T-helper 1 cell treated with Interleukin-12 subunit alpha and Interleukin-12 subunit beta and Interleukin-4 antibody, amounts not matched to agents 30 μg/mL and 1 μg/mL, for 36 hours (primary cell): ENCODE measurements around the gene TOX2.
A peak's percentile ranks its signal among the peaks of the same experiment; 100 is the strongest.

Source experiments
- H3K27ac Mint-ChIP-seq: one replicate; pipeline ENCODE4 v1.8.0; 2021; ENCODE audit warnings: mild to moderate bottlenecking, mixed read lengths
- H3K27me3 Mint-ChIP-seq: one replicate; pipeline ENCODE4 v1.8.0; 2021; ENCODE audit warnings: low read depth, mixed read lengths
- H3K36me3 Mint-ChIP-seq: one replicate; pipeline ENCODE4 v1.8.0; 2021; ENCODE audit warnings: low read depth, mixed read lengths
- H3K4me1 Mint-ChIP-seq: one replicate; pipeline ENCODE4 v1.8.0; 2021; ENCODE audit warnings: low read depth, mixed read lengths
- H3K4me3 Mint-ChIP-seq: one replicate; pipeline ENCODE4 v1.8.0; 2021; ENCODE audit warnings: mild to moderate bottlenecking, moderate library complexity, mixed read lengths
- H3K9me3 Mint-ChIP-seq: one replicate; pipeline ENCODE4 v1.8.0; 2021; ENCODE audit warnings: mixed read lengths

The TOX2 gene

GRCh38 chr20:43968341-43969000, 53.8 kb downstream of the TOX2 start:
- Mint-ChIP-seq H3K4me1 (peaks cover 21% of the 10 kb centered on the region), H3K36me3 (peaks cover 2% of the 10 kb centered on the region), H3K27me3 (peaks cover 14% of the 10 kb centered on the region), H3K9me3 (no peaks in the 10 kb centered on the region), H3K4me3 (no peak overlapping the region), H3K27ac (no peak overlapping the region)

- Mint-ChIP-seq H3K9me3 (no peaks in the 10 kb centered on the region), H3K4me3 (no peak overlapping the region), H3K4me1 (peaks cover 19% of the 10 kb centered on the region), H3K27me3 (peaks cover 17% of the 10 kb centered on the region), H3K36me3 (peaks cover 2% of the 10 kb centered on the region), H3K27ac (no peak overlapping the region)
Observed at GRCh38 chr20:43969028-43969447, 54.4 kb downstream of the TOX2 start.

GRCh38 chr20:43969501-43970182, 55.0 kb downstream of the TOX2 start:
- no peak overlapping the region for H3K27ac Mint-ChIP-seq
- no peaks in the 10 kb centered on the region for H3K9me3 Mint-ChIP-seq
- no peak overlapping the region for H3K4me3 Mint-ChIP-seq
- peaks cover 14% of the 10 kb centered on the region for H3K4me1 Mint-ChIP-seq
- H3K27me3 Mint-ChIP-seq, result peaks cover 17% of the 10 kb centered on the region
- no peaks in the 10 kb centered on the region for H3K36me3 Mint-ChIP-seq

GRCh38 chr20:43971267-43971666, 56.6 kb downstream of the TOX2 start:
- Mint-ChIP-seq H3K36me3 (peaks cover 10% of the 10 kb centered on the region), H3K27me3 (peaks cover 13% of the 10 kb centered on the region), H3K9me3 (no peaks in the 10 kb centered on the region), H3K27ac (no peak overlapping the region), H3K4me3 (no peak overlapping the region), H3K4me1 (peaks cover 15% of the 10 kb centered on the region)

GRCh38 chr20:43972051-43972450, 57.4 kb downstream of the TOX2 start:
- no peak overlapping the region for H3K4me3 Mint-ChIP-seq
- H3K27me3 Mint-ChIP-seq, result peaks cover 13% of the 10 kb centered on the region
- H3K27ac Mint-ChIP-seq, result no peak overlapping the region
- H3K4me1 Mint-ChIP-seq, result peaks cover 15% of the 10 kb centered on the region
- H3K9me3 Mint-ChIP-seq, result no peaks in the 10 kb centered on the region
- peaks cover 11% of the 10 kb centered on the region for H3K36me3 Mint-ChIP-seq

- peaks cover 11% of the 10 kb centered on the region for H3K36me3 Mint-ChIP-seq
- no peaks in the 10 kb centered on the region for H3K9me3 Mint-ChIP-seq
- H3K27me3 Mint-ChIP-seq, result peaks cover 13% of the 10 kb centered on the region
- no peak overlapping the region for H3K4me3 Mint-ChIP-seq
- H3K4me1 Mint-ChIP-seq, result peaks cover 16% of the 10 kb centered on the region
- no peak overlapping the region for H3K27ac Mint-ChIP-seq
Observed at GRCh38 chr20:43972692-43973091, 58.0 kb downstream of the TOX2 start.

- Mint-ChIP-seq H3K4me3 (no peak overlapping the region), H3K36me3 (peaks cover 11% of the 10 kb centered on the region), H3K9me3 (no peaks in the 10 kb centered on the region), H3K27ac (no peak overlapping the region), H3K4me1 (peaks cover 20% of the 10 kb centered on the region), H3K27me3 (peaks cover 16% of the 10 kb centered on the region)
Observed at GRCh38 chr20:43973231-43973630, 58.6 kb downstream of the TOX2 start.

- Mint-ChIP-seq H3K36me3 (peaks cover 15% of the 10 kb centered on the region), H3K4me1 (peaks cover 22% of the 10 kb centered on the region), H3K4me3 (no peak overlapping the region), H3K27me3 (peaks cover 20% of the 10 kb centered on the region), H3K9me3 (peaks cover 3% of the 10 kb centered on the region), H3K27ac (no peak overlapping the region)
Observed at GRCh38 chr20:43973671-43974450, 59.2 kb downstream of the TOX2 start.

GRCh38 chr20:43974695-43975094, 60.0 kb downstream of the TOX2 start:
- Mint-ChIP-seq H3K4me3 (no peak overlapping the region), H3K36me3 (peaks cover 21% of the 10 kb centered on the region), H3K4me1 (peaks cover 21% of the 10 kb centered on the region), H3K9me3 (peaks cover 7% of the 10 kb centered on the region), H3K27ac (no peak overlapping the region), H3K27me3 (peaks cover 23% of the 10 kb centered on the region)

GRCh38 chr20:43975096-43975768, 60.6 kb downstream of the TOX2 start:
- Mint-ChIP-seq H3K9me3 (peaks cover 7% of the 10 kb centered on the region), H3K4me3 (no peak overlapping the region), H3K4me1 (peaks cover 21% of the 10 kb centered on the region), H3K27ac (peak overlapping the region; percentile 12), H3K27me3 (peaks cover 28% of the 10 kb centered on the region), H3K36me3 (peaks cover 24% of the 10 kb centered on the region)

GRCh38 chr20:43976547-43976946, 61.9 kb downstream of the TOX2 start:
- Mint-ChIP-seq H3K4me3 (no peak overlapping the region), H3K9me3 (peaks cover 7% of the 10 kb centered on the region), H3K4me1 (peaks cover 25% of the 10 kb centered on the region), H3K27ac (no peak overlapping the region), H3K27me3 (peaks cover 28% of the 10 kb centered on the region), H3K36me3 (peaks cover 24% of the 10 kb centered on the region)

GRCh38 chr20:43977252-43977651, 62.6 kb downstream of the TOX2 start:
- Mint-ChIP-seq H3K9me3 (peaks cover 7% of the 10 kb centered on the region), H3K4me3 (no peak overlapping the region), H3K27ac (no peak overlapping the region), H3K4me1 (peaks cover 28% of the 10 kb centered on the region), H3K27me3 (peaks cover 30% of the 10 kb centered on the region), H3K36me3 (peaks cover 24% of the 10 kb centered on the region)

- H3K9me3 Mint-ChIP-seq, result peaks cover 7% of the 10 kb centered on the region
- peaks cover 28% of the 10 kb centered on the region for H3K27me3 Mint-ChIP-seq
- H3K27ac Mint-ChIP-seq, result no peak overlapping the region
- H3K4me1 Mint-ChIP-seq, result peaks cover 29% of the 10 kb centered on the region
- peaks cover 24% of the 10 kb centered on the region for H3K36me3 Mint-ChIP-seq
- no peak overlapping the region for H3K4me3 Mint-ChIP-seq
Observed at GRCh38 chr20:43977962-43978361, 63.3 kb downstream of the TOX2 start.

GRCh38 chr20:43979576-43980105, 65.0 kb downstream of the TOX2 start:
- Mint-ChIP-seq H3K9me3 (peaks cover 7% of the 10 kb centered on the region), H3K27me3 (peaks cover 22% of the 10 kb centered on the region), H3K27ac (no peak overlapping the region), H3K4me3 (no peak overlapping the region), H3K36me3 (peaks cover 24% of the 10 kb centered on the region), H3K4me1 (peaks cover 27% of the 10 kb centered on the region)
